WTC11 (cell line): ENCODE results near the gene ELANE.

ENCODE experiments used
- CTCF ChIP-seq: fragments of 200-600 bp; IDR thresholded peaks from 2 replicates; pipeline ENCODE4 v1.8.0; 2022; ENCODE audit warnings: antibody characterized with exemption
- MAX ChIP-seq: sonication (generic); formaldehyde crosslinking; IDR thresholded peaks from 2 replicates; pipeline ENCODE4 v1.8.0; 2022; ENCODE audit warnings: mild to moderate bottlenecking, missing genetic modification reagents
- NFE2L1 ChIP-seq: sonication (generic); formaldehyde crosslinking; IDR thresholded peaks from 2 replicates; pipeline ENCODE4 v1.8.1; 2023; ENCODE audit warnings: missing genetic modification reagents
- ZBTB43 ChIP-seq: sonication (generic); formaldehyde crosslinking; IDR thresholded peaks from 2 replicates; pipeline ENCODE4 v1.8.1; 2023; ENCODE audit warnings: mild to moderate bottlenecking, missing genetic modification reagents
- ZNF263 ChIP-seq: sonication (generic); formaldehyde crosslinking; IDR thresholded peaks from 2 replicates; pipeline ENCODE4 v1.8.1; 2022; ENCODE audit warnings: low read depth, mild to moderate bottlenecking, moderate library complexity, missing genetic modification reagents
- TF ChIP-seq, protein P1 (sequence below): sonication (generic); formaldehyde crosslinking; IDR thresholded peaks from 2 replicates; pipeline ENCODE4 v1.8.1; 2023; ENCODE audit warnings: mild to moderate bottlenecking, missing genetic modification reagents

DNA sequence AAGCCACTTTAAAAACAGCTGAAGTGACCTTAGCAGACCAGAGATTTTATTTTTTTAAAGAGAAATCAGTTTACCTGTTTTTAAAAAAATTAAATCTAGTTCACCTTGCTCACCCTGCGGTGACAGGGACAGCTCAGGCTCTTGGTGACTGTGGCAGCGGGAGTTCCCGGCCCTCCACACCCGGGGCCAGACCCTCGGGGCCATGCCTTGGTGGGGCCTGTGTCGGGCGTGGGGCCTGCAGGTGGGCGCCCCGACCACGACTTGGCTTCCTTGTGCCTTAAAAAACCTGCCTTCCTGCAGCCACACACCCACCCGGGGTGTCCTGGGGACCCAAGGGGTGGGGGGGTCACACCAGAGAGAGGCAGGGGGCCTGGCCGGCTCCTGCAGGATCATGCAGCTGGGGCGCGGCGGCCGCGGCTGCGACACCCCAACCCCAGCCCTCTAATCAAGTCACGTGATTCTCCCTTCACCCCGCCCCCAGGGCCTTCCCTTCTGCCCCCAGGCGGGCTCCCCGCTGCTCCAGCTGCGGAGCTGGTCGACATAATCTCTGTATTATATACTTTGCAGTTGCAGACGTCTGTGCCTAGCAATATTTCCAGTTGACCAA lies 41.1 kb upstream of the ELANE start:
- TF ChIP-seq CTCF (no peak), MAX (CRISPR knock-in tag) (no peak), ZBTB43 (CRISPR knock-in tag) (no peak), ZNF263 (CRISPR knock-in tag) (no peak), NFE2L1 (CRISPR knock-in tag) (no peak)
- TF ChIP-seq, protein P1, sequence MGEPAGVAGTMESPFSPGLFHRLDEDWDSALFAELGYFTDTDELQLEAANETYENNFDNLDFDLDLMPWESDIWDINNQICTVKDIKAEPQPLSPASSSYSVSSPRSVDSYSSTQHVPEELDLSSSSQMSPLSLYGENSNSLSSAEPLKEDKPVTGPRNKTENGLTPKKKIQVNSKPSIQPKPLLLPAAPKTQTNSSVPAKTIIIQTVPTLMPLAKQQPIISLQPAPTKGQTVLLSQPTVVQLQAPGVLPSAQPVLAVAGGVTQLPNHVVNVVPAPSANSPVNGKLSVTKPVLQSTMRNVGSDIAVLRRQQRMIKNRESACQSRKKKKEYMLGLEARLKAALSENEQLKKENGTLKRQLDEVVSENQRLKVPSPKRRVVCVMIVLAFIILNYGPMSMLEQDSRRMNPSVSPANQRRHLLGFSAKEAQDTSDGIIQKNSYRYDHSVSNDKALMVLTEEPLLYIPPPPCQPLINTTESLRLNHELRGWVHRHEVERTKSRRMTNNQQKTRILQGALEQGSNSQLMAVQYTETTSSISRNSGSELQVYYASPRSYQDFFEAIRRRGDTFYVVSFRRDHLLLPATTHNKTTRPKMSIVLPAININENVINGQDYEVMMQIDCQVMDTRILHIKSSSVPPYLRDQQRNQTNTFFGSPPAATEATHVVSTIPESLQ, result no peak
